A549 (cell line): ENCODE measurements around the gene SPSB1. TPM values are rescaled to one million over a fixed set of nuclear protein-coding genes. Genes with fewer than 3 reads are reported as not detected.

Experiments used
- ATAC-seq, 2 experiments: fragments of 200-7000 bp in 1 of 2; fragments of >200 bp in 1 of 2; cut with Nextera tagmentation in 1 of 2; cut with Tn5 transposase in 1 of 2; 3 replicates each; pipeline versions ENCODE4 v1.8.0 to v1.9.1; 2018 to 2020; ENCODE audit warnings: mild to moderate bottlenecking in 1 of 2, moderate library complexity in 1 of 2
- CTCF ChIA-PET: fragments of 300-600 bp; sonication (Branson Sonifier 250); formaldehyde crosslinking; extraction: SDS; loops from one replicate; lab custom pipeline; 2021; ENCODE audit warnings: antibody characterized with exemption, inconsistent platforms; lab: Yijun Ruan, JAX
- POLR2A ChIA-PET: fragments of 350-600 bp; formaldehyde crosslinking; extraction: SDS; loops from one replicate; lab custom pipeline; 2021; ENCODE audit warnings: antibody characterized with exemption, inconsistent platforms; lab: Yijun Ruan, JAX
- DNase-seq, 2 experiments: peaks; one replicate each; pipeline versions ENCODE4 v3.0.0 to v3.0.0-alpha.2; 2011 to 2016; ENCODE audit warnings: low read depth in 1 of 2, low spot score in 1 of 2
- FAIRE-seq: peaks from 2 replicates; lab custom pipeline; 2011; peaks lifted over from hg19 to GRCh38; lab: Jason Lieb, UNC
- H3K27ac ChIP-seq, 2 experiments: fragments of >200 bp; sonication (Bioruptor Twin); formaldehyde crosslinking; 3 replicates each; pipeline ENCODE4 v1.5.1; 2016 to 2017
- H3K4me1 ChIP-seq: fragments of >200 bp; sonication (Bioruptor Twin); formaldehyde crosslinking; 3 replicates; pipeline ENCODE4 v1.6.1; 2016
- H3K4me2 ChIP-seq: fragments of >200 bp; sonication (Bioruptor Twin); formaldehyde crosslinking; 3 replicates; pipeline ENCODE4 v1.6.1; 2016
- H3K4me3 ChIP-seq: fragments of >200 bp; sonication (Bioruptor Twin); formaldehyde crosslinking; 3 replicates; pipeline ENCODE4 v1.5.1; 2016
- H3K9me3 ChIP-seq: fragments of >200 bp; sonication (Bioruptor Twin); formaldehyde crosslinking; 3 replicates; pipeline ENCODE4 v1.6.1; 2016
- CEBPB ChIP-seq, 2 experiments: fragments of >200 bp in 1 of 2; sonication (Bioruptor Twin) in 1 of 2; formaldehyde crosslinking in 1 of 2; IDR thresholded peaks; 2 replicates each; pipeline ENCODE4 v1.6.1; 2012 to 2016
- CHD2 ChIP-seq: fragments of 150-350 bp; IDR thresholded peaks from 2 replicates; pipeline ENCODE4 v1.6.1; 2014; ENCODE audit warnings: low read length; ENCODE audit not compliant: partially characterized antibody
- CHD4 ChIP-seq: fragments of 200-600 bp; sonication (generic); IDR thresholded peaks from 2 replicates; pipeline ENCODE4 v1.6.1; 2016; ENCODE audit warnings: antibody characterized with exemption, mild to moderate bottlenecking, borderline replicate concordance
- EP300 ChIP-seq, 2 experiments: fragments of >200 bp; sonication (Bioruptor Twin); formaldehyde crosslinking; IDR thresholded peaks; 2 replicates in 1 of 2; 3 replicates in 1 of 2; pipeline ENCODE4 v1.6.1; 2016 to 2017
- ESRRA ChIP-seq: fragments of 150-350 bp; IDR thresholded peaks from 2 replicates; pipeline ENCODE4 v1.6.1; 2014; ENCODE audit warnings: mild to moderate bottlenecking, low read length, borderline replicate concordance
- FOSL2 ChIP-seq, 2 experiments: fragments of 450-650 bp in 1 of 2; fragments of >200 bp in 1 of 2; sonication (Bioruptor Twin) in 1 of 2; formaldehyde crosslinking; IDR thresholded peaks; 2 replicates each; pipeline versions ENCODE4 v1.5.0 to v1.6.1; 2016 to 2020; ENCODE audit warnings: mild to moderate bottlenecking in 1 of 2, moderate library complexity in 1 of 2
- HDAC2 ChIP-seq: fragments of 200-600 bp; sonication (generic); IDR thresholded peaks from 2 replicates; pipeline ENCODE4 v1.6.1; 2016
- HEYL ChIP-seq: fragments of 250-450 bp; sonication (Bioruptor Pico); IDR thresholded peaks from 2 replicates; pipeline ENCODE4 v1.8.0; 2021; ENCODE audit warnings: mild to moderate bottlenecking, moderate library complexity
- HOXB5 ChIP-seq: fragments of 250-450 bp; sonication (Bioruptor Pico); IDR thresholded peaks from 2 replicates; pipeline ENCODE4 v1.5.0; 2020; ENCODE audit warnings: mild to moderate bottlenecking, moderate library complexity
- KDM5A ChIP-seq: fragments of 200-600 bp; sonication (generic); IDR thresholded peaks from 2 replicates; pipeline ENCODE4 v1.6.1; 2016; ENCODE audit warnings: antibody characterized with exemption, mild to moderate bottlenecking
- MAZ ChIP-seq: fragments of 150-350 bp; IDR thresholded peaks from 2 replicates; pipeline ENCODE4 v1.6.1; 2014; ENCODE audit warnings: antibody characterized with exemption, low read depth, low read length, borderline replicate concordance
- NPAS2 ChIP-seq: fragments of 250-450 bp; sonication (Bioruptor Pico); IDR thresholded peaks from 2 replicates; pipeline ENCODE4 v1.8.0; 2022; ENCODE audit warnings: mild to moderate bottlenecking, moderate library complexity, borderline replicate concordance
- POLR2AphosphoS2 ChIP-seq: conservative IDR thresholded peaks from 2 replicates; pipeline ENCODE4 v1.6.1; 2012; ENCODE audit warnings: low read length, improper control_type of control experiment, inconsistent platforms
- RAD21 ChIP-seq, 2 experiments: fragments of >200 bp in 1 of 2; sonication (Bioruptor Twin) in 1 of 2; formaldehyde crosslinking in 1 of 2; IDR thresholded peaks in 1 of 2; conservative IDR thresholded peaks in 1 of 2; 2 replicates in 1 of 2; 3 replicates in 1 of 2; pipeline ENCODE4 v1.6.1; 2012 to 2018; ENCODE audit warnings: inconsistent platforms in 1 of 2
- RARB ChIP-seq: fragments of 250-450 bp; sonication (Bioruptor Pico); IDR thresholded peaks from 2 replicates; pipeline ENCODE4 v1.8.0; 2021; ENCODE audit warnings: mild to moderate bottlenecking, moderate library complexity
- RCOR1 ChIP-seq: fragments of 150-350 bp; IDR thresholded peaks from 2 replicates; pipeline ENCODE4 v1.6.1; 2014; ENCODE audit warnings: antibody characterized with exemption, low read length, low read depth
- ZNF302 ChIP-seq: fragments of 250-450 bp; sonication (Bioruptor Pico); IDR thresholded peaks from 2 replicates; pipeline ENCODE4 v1.9.0; 2021; ENCODE audit warnings: inconsistent platforms, mild to moderate bottlenecking, moderate library complexity
- ZSCAN20 ChIP-seq: fragments of 250-450 bp; sonication (Bioruptor Pico); IDR thresholded peaks from 2 replicates; pipeline ENCODE4 v1.8.0; 2022; ENCODE audit warnings: mild to moderate bottlenecking, moderate library complexity
- WGBS: methylation state at CpG from one replicate; pipeline ENCODE4 v1.1.6; 2017; ENCODE audit errors: missing lambda C conversion rate; 5-methylcytosine and 5-hydroxymethylcytosine counted together
- polyA plus RNA-seq, 4 experiments: library from polyadenylated mRNA; depleted of rRNA in 3 of 4; stranded (reverse); fragments of >200 nt; fragmentation: RNase III in 1 of 4; extraction: RNeasy Plus Mini Kit Qiagen cat#74134 plus additional on column Dnase treatment in 1 of 4; gene quantifications; 2 replicates in 3 of 4; 3 replicates in 1 of 4; pipeline ENCODE4 v1.2.3, GENCODE V29; 2011 to 2017
- TF ChIP-seq, protein P1 (sequence below): fragments of >200 bp; sonication (Bioruptor Twin); formaldehyde crosslinking; IDR thresholded peaks from 3 replicates; pipeline ENCODE4 v1.6.1; 2016
- TF ChIP-seq, protein P2 (sequence below): IDR thresholded peaks from 2 replicates; pipeline ENCODE4 v1.6.1; 2012
- TF ChIP-seq, protein P3 (sequence below): IDR thresholded peaks from 2 replicates; pipeline ENCODE4 v1.6.1; 2012; ENCODE audit warnings: low read depth, borderline replicate concordance

Gene SPSB1
- polyA plus RNA-seq, 2 of the 4 experiments (the other 2 are of a cell fraction) = 22.3 to 23.7 TPM

DNA sequence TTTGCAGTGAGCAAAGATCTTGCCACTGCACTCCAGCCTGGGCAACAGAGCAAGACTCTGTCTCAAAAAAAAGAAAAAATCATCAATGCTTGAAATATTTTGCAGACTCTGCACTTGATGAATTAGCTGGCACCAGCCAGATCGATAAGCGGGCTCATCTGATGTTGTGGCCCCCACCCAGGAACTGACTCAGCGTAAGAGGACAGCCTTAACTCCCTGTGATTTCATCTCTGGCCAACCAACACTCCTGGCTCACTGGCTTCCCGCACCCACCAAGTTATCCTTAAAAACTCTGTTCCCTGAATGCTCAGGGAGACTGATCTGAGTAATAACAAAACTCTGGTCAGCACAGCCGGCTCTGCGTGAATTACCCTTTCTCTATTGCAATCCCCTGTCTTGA lies 98.9 kb downstream of the SPSB1 start:
- no peak for FAIRE-seq
- TF ChIP-seq ZNF302 (CRISPR knock-in tag) (no peak), HEYL (CRISPR knock-in tag) (no peak), HDAC2 (no peak), POLR2AphosphoS2 (no peak)
- TF ChIP-seq, protein P1, sequence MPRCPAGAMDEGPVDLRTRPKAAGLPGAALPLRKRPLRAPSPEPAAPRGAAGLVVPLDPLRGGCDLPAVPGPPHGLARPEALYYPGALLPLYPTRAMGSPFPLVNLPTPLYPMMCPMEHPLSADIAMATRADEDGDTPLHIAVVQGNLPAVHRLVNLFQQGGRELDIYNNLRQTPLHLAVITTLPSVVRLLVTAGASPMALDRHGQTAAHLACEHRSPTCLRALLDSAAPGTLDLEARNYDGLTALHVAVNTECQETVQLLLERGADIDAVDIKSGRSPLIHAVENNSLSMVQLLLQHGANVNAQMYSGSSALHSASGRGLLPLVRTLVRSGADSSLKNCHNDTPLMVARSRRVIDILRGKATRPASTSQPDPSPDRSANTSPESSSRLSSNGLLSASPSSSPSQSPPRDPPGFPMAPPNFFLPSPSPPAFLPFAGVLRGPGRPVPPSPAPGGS = no peak
- H3K4me2 ChIP-seq = no peak overlapping the region
- POLR2A ChIA-PET = no interaction called here
- 81% methylated on average over 6 of the region's 6 CpGs for WGBS
- H3K4me3 ChIP-seq = no peak overlapping the region
- H3K27ac ChIP-seq = no peak overlapping the region
- DNase-seq = no peak
- CTCF ChIA-PET = no interaction called here
- no peak for ATAC-seq
- H3K4me1 ChIP-seq = peaks cover 15% of the 10 kb centered on the region
- no peaks in the 10 kb centered on the region; the same call in 2 of the 3 replicates for H3K9me3 ChIP-seq

DNA sequence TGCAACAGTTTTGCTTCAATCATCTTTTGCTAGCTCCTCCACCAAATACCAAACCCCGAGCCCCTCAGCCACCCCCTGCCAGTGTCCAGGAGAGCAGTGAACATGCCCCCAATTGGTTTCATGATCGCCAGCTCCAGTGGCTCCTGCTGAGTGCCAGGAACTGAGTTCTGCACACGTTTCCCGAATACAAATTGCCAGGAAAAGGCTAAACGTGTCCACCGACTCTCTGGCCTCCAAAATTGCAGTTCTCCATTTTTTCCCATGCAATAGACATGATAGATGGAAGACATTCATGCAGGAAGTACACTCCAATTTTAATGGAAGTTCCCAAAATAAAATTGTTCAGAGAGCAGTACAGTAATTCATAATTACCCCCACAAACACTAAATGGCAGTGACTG lies 101.3 kb downstream of the SPSB1 start:
- no peak for ATAC-seq
- CTCF ChIA-PET = no interaction called here
- peaks cover 15% of the 10 kb centered on the region for H3K4me1 ChIP-seq
- DNase-seq = no peak
- no peak overlapping the region for H3K27ac ChIP-seq
- no peak for FAIRE-seq
- no peaks in the 10 kb centered on the region; the same call in 2 of the 3 replicates for H3K9me3 ChIP-seq
- no peak overlapping the region for H3K4me3 ChIP-seq
- 60% methylated on average over 6 of the region's 6 CpGs for WGBS
- H3K4me2 ChIP-seq = no peak overlapping the region
- TF ChIP-seq RAD21 (conservative IDR thresholded peaks at IDR 0.05 in 1 of 2, IDR thresholded peaks at IDR 0.05 in 1 of 2) = no peak
- no peak for TF ChIP-seq ESRRA
- TF ChIP-seq KDM5A = no peak
- TF ChIP-seq EP300 (IDR thresholded peaks at IDR 0.05) = no peak
- TF ChIP-seq ZSCAN20 (CRISPR knock-in tag) = no peak
- TF ChIP-seq CHD2 = no peak
- no peak for TF ChIP-seq CHD4
- no peak for TF ChIP-seq FOSL2 (IDR thresholded peaks at IDR 0.05)
- no peak for TF ChIP-seq FOSL2 (CRISPR knock-in tag; IDR thresholded peaks at IDR 0.05)
- POLR2A ChIA-PET = no interaction called here

DNA sequence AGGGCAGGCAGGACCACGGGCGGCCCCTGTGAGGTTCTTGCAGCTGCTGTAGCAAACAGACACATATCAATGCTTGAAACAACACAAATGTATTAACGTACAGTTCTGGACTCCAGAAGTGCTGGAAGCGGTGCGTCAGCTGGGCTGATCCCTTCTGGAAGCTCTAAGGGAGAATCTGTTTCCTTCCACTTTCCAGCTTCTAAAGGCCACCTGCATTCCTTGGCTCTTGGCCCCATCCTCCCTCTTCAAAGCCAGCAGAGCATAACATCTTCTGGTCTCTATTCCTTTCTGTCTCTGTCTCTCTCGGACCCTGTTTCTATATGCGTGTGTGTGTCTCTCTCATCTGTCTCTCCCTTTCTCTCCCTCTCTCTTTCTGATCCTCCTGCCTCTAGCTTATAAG lies 102.3 kb downstream of the SPSB1 start:
- POLR2A ChIA-PET = no interaction called here
- DNase-seq (no peak), ATAC-seq (no peak), FAIRE-seq (no peak)
- CTCF ChIA-PET = no interaction called here
- H3K9me3 ChIP-seq = no peaks in the 10 kb centered on the region; the same call in 2 of the 3 replicates
- H3K27ac ChIP-seq = no peak overlapping the region
- WGBS = 88% methylated on average over 7 of the region's 7 CpGs
- TF ChIP-seq HOXB5 (no peak), RARB (no peak), MAZ (no peak), RAD21 (conservative IDR thresholded peaks at IDR 0.05 in 1 of 2, IDR thresholded peaks at IDR 0.05 in 1 of 2) (no peak), CHD2 (no peak)
- TF ChIP-seq, protein P2, sequence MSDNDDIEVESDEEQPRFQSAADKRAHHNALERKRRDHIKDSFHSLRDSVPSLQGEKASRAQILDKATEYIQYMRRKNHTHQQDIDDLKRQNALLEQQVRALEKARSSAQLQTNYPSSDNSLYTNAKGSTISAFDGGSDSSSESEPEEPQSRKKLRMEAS = no peak
- TF ChIP-seq, protein P3, sequence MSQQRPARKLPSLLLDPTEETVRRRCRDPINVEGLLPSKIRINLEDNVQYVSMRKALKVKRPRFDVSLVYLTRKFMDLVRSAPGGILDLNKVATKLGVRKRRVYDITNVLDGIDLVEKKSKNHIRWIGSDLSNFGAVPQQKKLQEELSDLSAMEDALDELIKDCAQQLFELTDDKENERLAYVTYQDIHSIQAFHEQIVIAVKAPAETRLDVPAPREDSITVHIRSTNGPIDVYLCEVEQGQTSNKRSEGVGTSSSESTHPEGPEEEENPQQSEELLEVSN = no peak
- H3K4me1 ChIP-seq = peaks cover 20% of the 10 kb centered on the region
- no peak overlapping the region for H3K4me3 ChIP-seq
- H3K4me2 ChIP-seq = no peak overlapping the region

DNA sequence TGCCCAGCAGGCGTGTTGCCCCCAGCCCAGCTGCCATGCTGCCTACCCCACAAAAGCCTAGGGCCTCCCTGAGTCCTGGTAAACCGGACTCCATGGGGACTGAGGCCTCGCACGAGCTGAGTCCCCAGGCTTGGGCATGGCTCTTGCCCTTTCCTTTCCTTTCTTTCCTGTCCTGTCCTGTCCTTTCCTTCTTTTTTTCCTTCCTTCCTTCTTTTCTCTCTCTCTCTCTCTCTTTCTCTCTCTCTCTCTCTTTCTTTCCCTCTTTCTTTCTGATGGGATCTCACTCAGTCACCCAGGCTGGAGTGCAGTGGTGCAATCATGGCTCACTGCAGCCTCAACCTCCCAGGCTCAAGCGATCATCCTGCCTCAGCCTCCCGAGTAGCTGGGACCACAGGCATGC lies 104.4 kb downstream of the SPSB1 start:
- TF ChIP-seq ESRRA (no peak), NPAS2 (no peak), CEBPB (IDR thresholded peaks at IDR 0.05) (no peak), RCOR1 (no peak)
- TF ChIP-seq, protein P1 = no peak
- TF ChIP-seq, all 56 proteins: peak for 0
- FAIRE-seq (no peak), DNase-seq (no peak), ATAC-seq (no peak)
- H3K9me3 ChIP-seq = no peaks in the 10 kb centered on the region; the same call in 2 of the 3 replicates
- WGBS = 88% methylated on average over 6 of the region's 6 CpGs
- peak overlapping the region; percentile 30 to 93; a peak in 4 of 6 replicates for H3K27ac ChIP-seq
- H3K4me3 ChIP-seq = no peak overlapping the region
- ChIA-PET POLR2A (no interaction called here), CTCF (interaction anchor here (0.6 to 1.4 kb wide), 3 partner anchors 24 to 1100 kb away, joined by 3 to 4 read pairs (median 3); no protein-coding TSS in a partner anchor)
- H3K4me1 ChIP-seq = peaks cover 40% of the 10 kb centered on the region
- H3K4me2 ChIP-seq = no peak overlapping the region
